GM15510 (cell line): ENCODE measurements around the gene B4GALNT3.

Source experiments
- POLR2A ChIP-seq: IDR thresholded peaks from 3 replicates; pipeline ENCODE4 v1.6.1; 2011; ENCODE audit warnings: borderline replicate concordance; ENCODE audit not compliant: insufficient read length; ENCODE audit errors: extremely low read depth

B4GALNT3 gene

GRCh38 chr12:578748-579419, 119.1 kb downstream of the B4GALNT3 start:
- TF ChIP-seq POLR2A: no peak

GRCh38 chr12:579420-580110, 119.8 kb downstream of the B4GALNT3 start:
- no peak for TF ChIP-seq POLR2A

GRCh38 chr12:580813-581212, 121.1 kb downstream of the B4GALNT3 start:
- no peak for TF ChIP-seq POLR2A

GRCh38 chr12:581321-581720, 121.6 kb downstream of the B4GALNT3 start:
- TF ChIP-seq POLR2A: no peak

GRCh38 chr12:581746-582145, 122.0 kb downstream of the B4GALNT3 start:
- TF ChIP-seq POLR2A: no peak

- no peak for TF ChIP-seq POLR2A
Measured at GRCh38 chr12:583251-583869, 123.6 kb downstream of the B4GALNT3 start.

GRCh38 chr12:585062-586061, 125.6 kb downstream of the B4GALNT3 start:
- no peak for TF ChIP-seq POLR2A

- TF ChIP-seq POLR2A: no peak
Measured at GRCh38 chr12:586318-587071, 126.8 kb downstream of the B4GALNT3 start.

- TF ChIP-seq POLR2A: no peak
Measured at GRCh38 chr12:587132-588023, 127.6 kb downstream of the B4GALNT3 start.

- no peak for TF ChIP-seq POLR2A
Measured at GRCh38 chr12:588024-588322, 128.2 kb downstream of the B4GALNT3 start.

GRCh38 chr12:588646-589045, 128.9 kb downstream of the B4GALNT3 start:
- TF ChIP-seq POLR2A: no peak

- TF ChIP-seq POLR2A: no peak
Measured at GRCh38 chr12:590206-590750, 130.5 kb downstream of the B4GALNT3 start.
